GM06990 (cell line): ENCODE results near the gene ESPNL.

Experiments
- DNase-seq: peaks from one replicate; pipeline ENCODE4 v3.0.0-alpha.2; 2011; ENCODE audit not compliant: insufficient read length; ENCODE audit errors: extremely low read depth
- H3K27me3 ChIP-seq: replicated peaks from 2 replicates; pipeline ENCODE4 v1.6.0; 2011; ENCODE audit warnings: low read length; ENCODE audit not compliant: control insufficient read depth, insufficient read depth
- H3K36me3 ChIP-seq: 2 replicates; pipeline ENCODE4 v1.5.1; 2011; ENCODE audit warnings: low read length; ENCODE audit not compliant: control insufficient read depth, insufficient read depth
- H3K4me3 ChIP-seq: replicated peaks from 2 replicates; pipeline ENCODE4 v1.5.1; 2011; ENCODE audit warnings: low read depth, mild to moderate bottlenecking, control low read depth, low read length
- CTCF ChIP-seq: IDR thresholded peaks from 2 replicates; pipeline ENCODE4 v1.5.1; 2011; ENCODE audit warnings: low read length, control low read depth, mild to moderate bottlenecking, inconsistent platforms; ENCODE audit not compliant: insufficient read depth, poor library complexity, severe bottlenecking

The ESPNL gene

GRCh38 chr2:238151205-238151604 lies 51.1 kb downstream of the ESPNL start:
- H3K36me3 ChIP-seq, result no peaks in the 10 kb centered on the region
- TF ChIP-seq CTCF, result no peak
- DNase-seq, result no peak
- H3K4me3 ChIP-seq, result no peak overlapping the region
- H3K27me3 ChIP-seq, result no peaks in the 10 kb centered on the region

GRCh38 chr2:238151628-238152235 lies 51.6 kb downstream of the ESPNL start:
- Histone ChIP-seq H3K36me3 (no peaks in the 10 kb centered on the region), H3K4me3 (no peak overlapping the region), H3K27me3 (no peaks in the 10 kb centered on the region)
- DNase-seq, result no peak
- no peak for TF ChIP-seq CTCF

GRCh38 chr2:238152771-238153688 lies 52.9 kb downstream of the ESPNL start:
- no peaks in the 10 kb centered on the region for H3K36me3 ChIP-seq
- DNase-seq, result no peak
- no peak overlapping the region for H3K4me3 ChIP-seq
- H3K27me3 ChIP-seq, result no peaks in the 10 kb centered on the region
- TF ChIP-seq CTCF, result peak; percentile 40

GRCh38 chr2:238154570-238154969 lies 54.4 kb downstream of the ESPNL start:
- Histone ChIP-seq H3K27me3 (no peaks in the 10 kb centered on the region), H3K36me3 (no peaks in the 10 kb centered on the region), H3K4me3 (no peak overlapping the region)
- no peak for TF ChIP-seq CTCF
- DNase-seq, result no peak

GRCh38 chr2:238155051-238155760 lies 55.1 kb downstream of the ESPNL start:
- no peak for TF ChIP-seq CTCF
- no peaks in the 10 kb centered on the region for H3K27me3 ChIP-seq
- DNase-seq, result no peak
- no peak overlapping the region for H3K4me3 ChIP-seq
- no peaks in the 10 kb centered on the region for H3K36me3 ChIP-seq
